H1 (cell line): ENCODE measurements around the gene LMOD2. TPM values are rescaled to one million over a fixed set of nuclear protein-coding genes. Genes with fewer than 3 reads are reported as not detected.

Experiments used
- BRCA1 ChIP-seq: IDR thresholded peaks from 2 replicates; pipeline ENCODE4 v1.6.1; 2012; ENCODE audit warnings: low read depth, low read length, improper control_type of control experiment
- CHD7 ChIP-seq: fragments of 300-600 bp; sonication (generic); IDR thresholded peaks from 2 replicates; pipeline ENCODE4 v1.7.1; 2012; ENCODE audit warnings: low read length, moderate library complexity, mild to moderate bottlenecking, inconsistent platforms; ENCODE audit not compliant: insufficient replicate concordance
- CTCF ChIP-seq, 3 experiments: IDR thresholded peaks; 1 replicate in 2 of 3; 2 replicates in 1 of 3; pipeline versions ENCODE4 v1.5.1 to v1.6.1; 2011; ENCODE audit warnings: low read length in 3 of 3, mild to moderate bottlenecking in 3 of 3, inconsistent platforms in 2 of 3, low read depth in 1 of 3, moderate library complexity in 1 of 3; ENCODE audit not compliant: insufficient read depth in 1 of 3; ENCODE audit errors: control extremely low read depth in 1 of 3
- HDAC6 ChIP-seq: IDR thresholded peaks from one replicate; pipeline ENCODE4 v1.7.1; 2012; ENCODE audit warnings: low read depth, mild to moderate bottlenecking, inconsistent platforms, low read length, moderate library complexity
- JUN ChIP-seq: IDR thresholded peaks from 2 replicates; pipeline ENCODE4 v1.6.1; 2011; ENCODE audit warnings: low read depth, mild to moderate bottlenecking, improper control_type of control experiment, low read length
- RBBP5 ChIP-seq: IDR thresholded peaks from 2 replicates; pipeline ENCODE4 v1.7.1; 2012; ENCODE audit warnings: low read depth, mild to moderate bottlenecking, inconsistent platforms, low read length, moderate library complexity, borderline replicate concordance
- SIX5 ChIP-seq: IDR thresholded peaks from 2 replicates; pipeline ENCODE4 v1.6.1; 2011; ENCODE audit warnings: mild to moderate bottlenecking, low read depth, low read length
- SP2 ChIP-seq: IDR thresholded peaks from 2 replicates; pipeline ENCODE4 v1.6.1; 2012; ENCODE audit warnings: mild to moderate bottlenecking, low read length, inconsistent platforms
- TAF7 ChIP-seq: optimal IDR thresholded peaks from 2 replicates; pipeline ENCODE3; 2011; ENCODE audit warnings: low read depth, mild to moderate bottlenecking, inconsistent platforms, low read length, moderate library complexity, borderline replicate concordance
- polyA plus RNA-seq, 7 experiments: library from polyadenylated mRNA; depleted of rRNA in 3 of 7; stranded (reverse) in 5 of 7; unstranded in 2 of 7; fragments of >200 nt in 5 of 7; fragments of 200-250 nt in 2 of 7; gene quantifications; 1 replicate in 5 of 7; 2 replicates in 1 of 7; 4 replicates in 1 of 7; pipeline versions ENCODE4 v1.2.1 to v1.2.3, GENCODE V29; 2011 to 2013; ENCODE audit warnings: missing spikeins in 2 of 7, mixed read lengths in 2 of 7
- total RNA-seq: library from RNA; stranded (reverse); fragmentation: NEBNext Ultra II Directional; extraction: Animal tissue kit (Norgen Biotek cat#: 25700); gene quantifications from 2 replicates; pipeline ENCODE4 v1.2.1, GENCODE V29; 2021

The LMOD2 gene
- total and polyA plus RNA-seq, 2 of the 8 experiments (the other 6 are each of a cell fraction or from before 2014, with no cell fraction given) = 0.03 to 0.22 TPM

- TF ChIP-seq CHD7 (no peak), TAF7 (no peak), HDAC6 (no peak), SP2 (no peak), BRCA1 (no peak), CTCF (IDR thresholded peaks at IDR 0.05; ENCODE audit: control extremely low read depth in 1 of 3, insufficient read depth in 1 of 3, low read depth in 1 of 3, low read length in 3 of 3) (no peak), SIX5 (no peak), RBBP5 (no peak), JUN (no peak)
- TF ChIP-seq, all 59 proteins: peak for 0
Observed at GRCh38 chr7:123637878-123638277, 17.8 kb upstream of the LMOD2 start (continued).
